Measurements from ENCODE around the gene HPRT1. TPM values are rescaled to one million over a fixed set of nuclear protein-coding genes. Genes with fewer than 3 reads are reported as not detected.
A peak's percentile ranks its signal among the peaks of the same experiment; 100 is the strongest.

Gene HPRT1
- total RNA-seq, 1 donor from 2014 or later = 27.7 TPM

DNA sequence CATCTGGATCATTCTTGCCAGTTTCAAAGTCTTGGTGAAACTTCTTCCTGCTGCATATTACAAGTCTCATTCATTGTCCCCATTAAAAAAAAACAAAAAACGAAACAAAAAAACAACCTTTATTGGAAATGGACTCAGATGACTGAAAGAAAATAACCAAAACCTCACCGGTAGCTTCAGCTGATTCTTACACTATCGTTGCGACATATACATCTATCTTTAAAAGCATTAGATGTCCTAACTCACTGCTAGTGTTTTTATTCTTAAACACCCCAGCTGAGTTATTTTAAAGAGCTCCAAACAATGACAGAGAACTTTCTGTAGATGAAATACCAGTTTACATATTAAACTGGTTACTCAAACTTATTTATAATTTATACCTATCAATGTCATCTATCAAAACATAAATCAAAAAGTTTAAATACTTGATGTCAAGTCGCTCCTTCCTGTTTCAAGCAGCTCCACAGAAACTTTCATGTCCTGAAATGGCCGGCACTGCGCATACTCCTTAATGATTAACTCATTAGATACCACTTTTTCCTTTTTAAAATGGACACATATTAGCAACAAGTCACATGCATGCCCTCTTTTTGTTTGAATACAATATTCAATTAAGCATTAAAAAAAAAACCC lies 87.2 kb downstream of the HPRT1 start:
- DNase-seq (no peak), ATAC-seq (ENCODE audit: low read depth) (no peak)
- no peaks in the 10 kb centered on the region for H3K9me3 Mint-ChIP-seq
- POLR2A ChIA-PET = no interaction called here
- H3K36me3 Mint-ChIP-seq (ENCODE audit: low read depth) = no peaks in the 10 kb centered on the region
- H3K4me1 Mint-ChIP-seq = peaks cover 29% of the 10 kb centered on the region
- H3K4me3 Mint-ChIP-seq = no peak overlapping the region
- no peak overlapping the region for H3K27ac Mint-ChIP-seq
- peaks cover 42% of the 10 kb centered on the region for H3K27me3 Mint-ChIP-seq
- intact Hi-C loops (cut with micrococcal nuclease) = no loop called here
- TF ChIP-seq, protein P1, sequence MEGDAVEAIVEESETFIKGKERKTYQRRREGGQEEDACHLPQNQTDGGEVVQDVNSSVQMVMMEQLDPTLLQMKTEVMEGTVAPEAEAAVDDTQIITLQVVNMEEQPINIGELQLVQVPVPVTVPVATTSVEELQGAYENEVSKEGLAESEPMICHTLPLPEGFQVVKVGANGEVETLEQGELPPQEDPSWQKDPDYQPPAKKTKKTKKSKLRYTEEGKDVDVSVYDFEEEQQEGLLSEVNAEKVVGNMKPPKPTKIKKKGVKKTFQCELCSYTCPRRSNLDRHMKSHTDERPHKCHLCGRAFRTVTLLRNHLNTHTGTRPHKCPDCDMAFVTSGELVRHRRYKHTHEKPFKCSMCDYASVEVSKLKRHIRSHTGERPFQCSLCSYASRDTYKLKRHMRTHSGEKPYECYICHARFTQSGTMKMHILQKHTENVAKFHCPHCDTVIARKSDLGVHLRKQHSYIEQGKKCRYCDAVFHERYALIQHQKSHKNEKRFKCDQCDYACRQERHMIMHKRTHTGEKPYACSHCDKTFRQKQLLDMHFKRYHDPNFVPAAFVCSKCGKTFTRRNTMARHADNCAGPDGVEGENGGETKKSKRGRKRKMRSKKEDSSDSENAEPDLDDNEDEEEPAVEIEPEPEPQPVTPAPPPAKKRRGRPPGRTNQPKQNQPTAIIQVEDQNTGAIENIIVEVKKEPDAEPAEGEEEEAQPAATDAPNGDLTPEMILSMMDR (IDR thresholded peaks at IDR 0.05) = no peak
- CTCF ChIA-PET = no interaction called here

DNA sequence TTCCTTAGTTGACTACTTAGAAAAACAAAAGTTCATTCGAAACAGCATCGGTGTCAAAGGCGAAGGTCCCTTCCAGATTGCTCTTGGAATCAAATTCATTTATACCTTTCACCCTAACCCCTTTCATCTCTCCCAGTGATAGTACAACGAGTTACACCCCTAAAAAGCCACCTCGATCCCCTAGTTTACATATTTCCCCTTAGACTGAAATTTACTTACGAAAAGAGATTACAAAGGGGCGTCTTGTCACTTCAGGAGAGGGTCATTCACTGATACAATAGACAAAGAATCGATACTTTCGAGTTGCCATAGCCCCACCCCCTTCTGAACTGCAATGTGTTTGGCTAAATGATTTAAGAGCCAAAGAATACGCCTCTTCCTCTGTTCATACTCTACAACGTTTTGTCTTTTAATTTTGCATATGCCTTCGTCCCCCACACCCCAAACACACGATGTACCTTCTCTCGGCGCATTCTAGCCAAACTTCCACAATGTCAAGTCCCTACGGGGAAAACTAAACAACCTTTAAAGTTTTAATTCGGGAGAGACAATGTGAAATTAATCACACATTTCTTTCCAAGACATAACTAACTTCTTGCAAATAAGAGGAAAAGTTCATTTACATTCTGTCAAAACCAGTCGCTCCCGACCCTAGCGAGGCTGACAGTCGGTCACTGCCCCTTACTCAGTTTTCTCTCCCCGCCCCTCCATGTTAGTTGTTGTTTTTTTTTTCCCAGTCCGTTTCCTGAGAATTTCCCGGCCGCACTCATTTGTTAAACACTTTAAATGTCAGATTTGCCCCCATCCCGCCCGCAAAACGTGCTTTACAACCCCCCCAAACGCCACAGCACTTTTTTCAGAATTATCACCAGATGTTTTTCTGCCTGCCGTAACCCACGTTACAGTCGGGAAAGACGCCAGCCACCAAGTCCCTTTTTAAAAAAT lies 88.6 kb downstream of the HPRT1 start:
- Mint-ChIP-seq H3K4me3 (peak overlapping the region; percentile 89), H3K9me3 (no peaks in the 10 kb centered on the region), H3K36me3 (ENCODE audit: low read depth) (no peaks in the 10 kb centered on the region), H3K27me3 (peaks cover 40% of the 10 kb centered on the region), H3K27ac (no peak overlapping the region), H3K4me1 (peaks cover 26% of the 10 kb centered on the region)
- ChIA-PET CTCF (no interaction called here), POLR2A (no interaction called here)
- DNase-seq = no peak
- no peak for ATAC-seq (ENCODE audit: low read depth)
- TF ChIP-seq, protein P1 (IDR thresholded peaks at IDR 0.05) = no peak
- intact Hi-C loops (cut with micrococcal nuclease) = no loop called here

Other genes with a start within 250 kb of the HPRT1 start
- gene CCDC160, start 223.0 kb upstream of the HPRT1 start, total RNA-seq = not detected in 2 replicates
- gene PHF6, start 86.9 kb upstream of the HPRT1 start, total RNA-seq = 34.9 and 39.6 TPM in 2 replicates
- gene PLAC1, start 198.3 kb downstream of the HPRT1 start, total RNA-seq = not detected in 2 replicates